GM12878 (cell line): ENCODE results near the gene SGCD. TPM values are rescaled to one million over a fixed set of nuclear protein-coding genes. Genes with fewer than 3 reads are reported as not detected.

Experiments used
- ATAC-seq: fragments of 200-7000 bp; cut with Tn5 transposase; 3 replicates; pipeline ENCODE4 v1.9.1; 2020; ENCODE audit warnings: mild to moderate bottlenecking, moderate library complexity
- BruUV-seq: library from RNA; stranded (reverse); fragments of 400-500 nt; replicated peaks from 2 replicates; lab custom pipeline; 2021; lab: Mats Ljungman, UMichigan
- CTCF ChIA-PET: fragments of 300-600 bp; sonication (Branson Sonifier 250); formaldehyde crosslinking; extraction: SDS; loops from one replicate; lab custom pipeline; 2021; ENCODE audit warnings: inconsistent platforms; lab: Yijun Ruan, JAX
- POLR2A ChIA-PET: fragments of 350-600 bp; formaldehyde crosslinking; extraction: SDS; loops from one replicate; lab custom pipeline; 2021; ENCODE audit warnings: inconsistent platforms; lab: Charles Lee
- RAD21 ChIA-PET: fragments of 300-600 bp; sonication (Branson Sonifier 250); formaldehyde crosslinking; loops from one replicate; lab custom pipeline; 2023; ENCODE audit warnings: antibody characterized with exemption; ENCODE audit not compliant: unreplicated experiment; lab: Charles Lee
- SMC1A ChIA-PET: fragments of 300-600 bp; sonication (Branson Sonifier 250); formaldehyde crosslinking; loops from one replicate; lab custom pipeline; 2023; ENCODE audit not compliant: unreplicated experiment, uncharacterized antibody; lab: Charles Lee
- DNase-seq: peaks from one replicate; pipeline ENCODE4 v3.0.0-alpha.2; 2011; ENCODE audit warnings: low read depth, low spot score
- FAIRE-seq: peaks from 3 replicates; lab custom pipeline; 2011; peaks lifted over from hg19 to GRCh38; lab: Jason Lieb, UNC
- H2AFZ ChIP-seq: 2 replicates; pipeline ENCODE4 v1.6.0; 2011; ENCODE audit warnings: low read depth, low read length, control low read depth; ENCODE audit not compliant: control insufficient read depth
- H3K27ac ChIP-seq: 2 replicates; pipeline ENCODE4 v1.5.1; 2011; ENCODE audit warnings: control low read depth; ENCODE audit not compliant: control insufficient read depth, insufficient read depth
- H3K27me3 ChIP-seq, 2 experiments: replicated peaks in 1 of 2; 2 replicates each; pipeline versions ENCODE4 v1.6.0 to v1.6.1; 2011; ENCODE audit warnings: low read length in 1 of 2; ENCODE audit not compliant: control insufficient read depth in 2 of 2, insufficient read depth in 2 of 2
- H3K36me3 ChIP-seq, 2 experiments: 2 replicates each; pipeline ENCODE4 v1.5.1; 2011; ENCODE audit warnings: low read length in 1 of 2; ENCODE audit not compliant: control insufficient read depth in 2 of 2, insufficient read depth in 2 of 2
- H3K4me1 ChIP-seq: 2 replicates; pipeline ENCODE4 v1.6.1; 2011; ENCODE audit warnings: mild to moderate bottlenecking, low read length, moderate library complexity, mixed read lengths; ENCODE audit not compliant: control insufficient read depth, insufficient read depth
- H3K4me2 ChIP-seq: 2 replicates; pipeline ENCODE4 v1.6.0; 2011; ENCODE audit warnings: control low read depth; ENCODE audit not compliant: control insufficient read depth, insufficient read depth
- H3K4me3 ChIP-seq: fragments of 200-600 bp; sonication (generic); 2 replicates; pipeline ENCODE4 v1.5.1; 2016
- H3K79me2 ChIP-seq: 2 replicates; pipeline ENCODE4 v1.6.0; 2011; ENCODE audit warnings: low read length; ENCODE audit not compliant: control insufficient read depth, insufficient read depth
- H3K9ac ChIP-seq: 2 replicates; pipeline ENCODE4 v1.8.0; 2011; ENCODE audit warnings: low read length, control low read depth, mixed read lengths; ENCODE audit not compliant: control insufficient read depth, insufficient read depth
- H3K9me3 ChIP-seq: replicated peaks from 3 replicates; pipeline ENCODE4 v1.5.1; 2011; ENCODE audit warnings: mild to moderate bottlenecking, low read length; ENCODE audit not compliant: control insufficient read depth, insufficient read depth
- H4K20me1 ChIP-seq: 2 replicates; pipeline ENCODE4 v1.6.0; 2011; ENCODE audit not compliant: control insufficient read depth, insufficient read depth
- ATF7 ChIP-seq: fragments of 450-650 bp; IDR thresholded peaks from 2 replicates; pipeline ENCODE4 v1.6.1; 2016; ENCODE audit warnings: low read depth, mild to moderate bottlenecking
- BCL11A ChIP-seq: IDR thresholded peaks from 2 replicates; pipeline ENCODE4 v1.6.1; 2011; ENCODE audit warnings: low read depth, low read length
- ETV6 ChIP-seq, 2 experiments: fragments of 450-650 bp in 1 of 2; IDR thresholded peaks in 1 of 2; conservative IDR thresholded peaks in 1 of 2; 2 replicates each; pipeline ENCODE4 v1.6.1; 2014; ENCODE audit warnings: antibody characterized with exemption in 1 of 2, borderline replicate concordance in 1 of 2, low read depth in 1 of 2, mild to moderate bottlenecking in 1 of 2, moderate library complexity in 1 of 2
- EZH2 ChIP-seq: IDR thresholded peaks from 2 replicates; pipeline ENCODE4 v1.6.1; 2012; ENCODE audit warnings: low read depth, mild to moderate bottlenecking, control low read depth, inconsistent platforms, low read length, borderline replicate concordance; ENCODE audit not compliant: control insufficient read depth
- JUNB ChIP-seq: IDR thresholded peaks from 2 replicates; pipeline ENCODE4 v1.6.1; 2016; ENCODE audit warnings: antibody characterized with exemption, mild to moderate bottlenecking
- MEF2B ChIP-seq: fragments of 450-650 bp; IDR thresholded peaks from 2 replicates; pipeline ENCODE4 v1.6.1; 2018; ENCODE audit warnings: mild to moderate bottlenecking, moderate library complexity; ENCODE audit not compliant: partially characterized antibody, poor library complexity, severe bottlenecking
- MYB ChIP-seq: fragments of 150-350 bp; IDR thresholded peaks from 2 replicates; pipeline ENCODE4 v1.6.1; 2014; ENCODE audit warnings: mild to moderate bottlenecking, low read depth, low read length, borderline replicate concordance
- NFYA ChIP-seq: IDR thresholded peaks from 2 replicates; pipeline ENCODE4 v1.6.1; 2011; ENCODE audit warnings: low read depth, mild to moderate bottlenecking, low read length, improper control_type of control experiment, borderline replicate concordance
- PML ChIP-seq: IDR thresholded peaks from 2 replicates; pipeline ENCODE4 v1.6.1; 2012; ENCODE audit warnings: low read length, inconsistent platforms
- SMAD1 ChIP-seq: fragments of 450-650 bp; IDR thresholded peaks from 2 replicates; pipeline ENCODE4 v1.6.1; 2018; ENCODE audit warnings: mild to moderate bottlenecking, low read depth; ENCODE audit not compliant: partially characterized antibody
- TAF1 ChIP-seq: IDR thresholded peaks from 2 replicates; pipeline ENCODE4 v1.6.1; 2011; ENCODE audit warnings: mild to moderate bottlenecking, low read depth, low read length, borderline replicate concordance
- ZBED1 ChIP-seq: IDR thresholded peaks from 2 replicates; pipeline ENCODE4 v1.6.1; 2016; ENCODE audit warnings: borderline replicate concordance
- WGBS: methylation state at CpG from one replicate; pipeline ENCODE4 v1.1.6; 2016; ENCODE audit warnings: low lambda C conversion rate; ENCODE audit not compliant: insufficient replicate concordance, insufficient coverage; ENCODE audit errors: missing lambda C conversion rate; 5-methylcytosine and 5-hydroxymethylcytosine counted together
- in situ Hi-C: fragments of 300-500 bp; cut with MboI; formaldehyde crosslinking; loops from 9 replicates; pipeline ENCODE4 v1.14.3; 2018; ENCODE audit warnings: mixed read lengths
- intact Hi-C: fragments of 100-400 bp; cut with micrococcal nuclease; formaldehyde crosslinking; loops from one replicate; pipeline ENCODE4 v1.14.2; 2022; ENCODE audit not compliant: unreplicated experiment
- polyA plus RNA-seq, 11 experiments: library from polyadenylated mRNA; depleted of rRNA in 4 of 11; unstranded in 6 of 11; stranded (reverse) in 5 of 11; fragments of >200 nt; fragmentation: Nextera tagmentation in 4 of 11; fragmentation: Illumina TruSeq in 1 of 11; extraction: Ambion mirVana in 4 of 11; extraction: Trizol in 1 of 11; gene quantifications; 1 replicate in 1 of 11; 2 replicates in 10 of 11; pipeline versions ENCODE4 v1.2.1 to v1.2.3, GENCODE V29; 2011 to 2016; ENCODE audit warnings: inconsistent platforms in 2 of 11, missing spikeins in 2 of 11, low read depth in 1 of 11
- total RNA-seq, 4 experiments: library from RNA; depleted of rRNA in 3 of 4; stranded (reverse); fragments of >200 nt in 3 of 4; fragmentation: Illumina TruSeq in 1 of 4; extraction: Trizol in 1 of 4; gene quantifications; 2 replicates each; pipeline versions ENCODE4 v1.2.1 to v1.2.3, GENCODE V29; 2013 to 2021
- TF ChIP-seq, protein P1 (sequence below): fragments of 450-650 bp; IDR thresholded peaks from 2 replicates; pipeline ENCODE4 v1.6.1; 2017; ENCODE audit warnings: borderline replicate concordance
- TF ChIP-seq, protein P2 (sequence below): fragments of 450-650 bp; conservative IDR thresholded peaks from 2 replicates; pipeline ENCODE4 v1.6.1; 2017; ENCODE audit warnings: mild to moderate bottlenecking, moderate library complexity
- TF ChIP-seq, protein P3 (sequence below): fragments of 150-350 bp; IDR thresholded peaks from 2 replicates; pipeline ENCODE4 v1.6.1; 2016; ENCODE audit warnings: low read depth, low read length

SGCD gene
- total and polyA plus RNA-seq, 10 of the 15 experiments (the other 5 are each of a cell fraction or from before 2014, with no cell fraction given) = 0.06 TPM; not detected in 9

DNA sequence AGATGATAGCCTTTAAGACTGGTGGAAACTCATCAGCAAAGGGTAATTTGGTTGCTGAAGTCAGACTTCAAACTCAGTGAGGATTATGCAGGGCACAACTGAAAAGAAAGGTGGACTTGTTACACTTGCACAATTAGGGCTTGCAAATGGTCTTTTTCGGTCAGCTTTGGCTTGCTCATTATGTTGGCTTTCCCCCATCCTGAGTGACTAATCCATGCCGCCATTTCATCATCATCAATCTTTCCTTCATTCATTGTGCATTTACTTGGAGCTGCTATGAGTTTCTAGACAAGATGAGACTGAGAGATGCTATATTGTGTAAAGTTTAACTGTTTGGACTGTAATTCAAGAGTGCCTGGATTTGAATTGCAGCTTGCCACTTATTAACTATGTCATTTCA is 388.3 kb downstream of the SGCD start (continued):
- TF ChIP-seq, protein P1, sequence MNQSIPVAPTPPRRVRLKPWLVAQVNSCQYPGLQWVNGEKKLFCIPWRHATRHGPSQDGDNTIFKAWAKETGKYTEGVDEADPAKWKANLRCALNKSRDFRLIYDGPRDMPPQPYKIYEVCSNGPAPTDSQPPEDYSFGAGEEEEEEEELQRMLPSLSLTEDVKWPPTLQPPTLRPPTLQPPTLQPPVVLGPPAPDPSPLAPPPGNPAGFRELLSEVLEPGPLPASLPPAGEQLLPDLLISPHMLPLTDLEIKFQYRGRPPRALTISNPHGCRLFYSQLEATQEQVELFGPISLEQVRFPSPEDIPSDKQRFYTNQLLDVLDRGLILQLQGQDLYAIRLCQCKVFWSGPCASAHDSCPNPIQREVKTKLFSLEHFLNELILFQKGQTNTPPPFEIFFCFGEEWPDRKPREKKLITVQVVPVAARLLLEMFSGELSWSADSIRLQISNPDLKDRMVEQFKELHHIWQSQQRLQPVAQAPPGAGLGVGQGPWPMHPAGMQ = no peak
- TF ChIP-seq TAF1 (no peak), ZBED1 (no peak), BCL11A (no peak), EZH2 (no peak), MEF2B (no peak), JUNB (no peak)
- TF ChIP-seq, all 136 proteins: peak for 0

DNA sequence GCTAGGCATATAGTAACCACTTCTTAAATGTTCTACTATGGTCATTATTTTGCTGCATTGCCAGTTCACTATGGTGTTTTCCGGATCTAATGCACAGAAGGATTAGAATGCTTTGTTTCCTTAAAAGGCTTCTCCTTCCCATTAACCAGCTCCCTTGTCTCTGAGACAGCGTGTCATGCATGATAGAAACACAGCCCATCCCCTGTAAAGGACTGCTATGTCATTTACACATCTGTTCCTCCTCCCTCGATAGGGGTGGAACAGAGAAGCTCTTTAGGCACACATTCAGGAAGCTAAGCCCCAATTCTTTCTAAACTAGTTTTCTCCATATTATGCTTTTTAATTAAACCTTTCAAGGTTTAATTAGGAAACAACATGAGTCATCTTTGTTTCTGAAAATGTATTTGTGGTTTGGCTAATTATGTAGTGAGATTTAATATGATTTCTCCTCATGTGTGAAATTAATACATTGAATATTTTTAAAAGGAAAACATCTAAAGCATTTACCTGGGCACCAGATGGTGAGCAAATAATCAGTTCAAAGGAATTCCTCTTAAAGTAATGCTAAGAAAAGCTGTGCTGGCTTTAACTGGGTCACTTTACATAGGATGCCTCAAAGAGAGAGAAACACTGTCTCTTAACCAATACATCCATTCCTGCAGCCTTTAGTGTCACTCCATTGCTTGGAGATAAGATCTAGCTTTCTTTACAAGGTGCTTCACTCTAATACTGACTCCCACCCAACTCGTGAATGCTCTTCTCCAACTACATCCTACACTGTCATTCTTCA is 389.8 kb downstream of the SGCD start:
- H3K4me1 ChIP-seq = no peaks in the 10 kb centered on the region
- intact Hi-C loops (no loop called here), in situ Hi-C loops (no loop called here)
- POLR2A ChIA-PET = interaction anchor here (0.5 kb wide), 1 partner anchor 171 kb away, joined by 3 read pairs; no protein-coding TSS in a partner anchor
- H3K27me3 ChIP-seq = no peaks in the 10 kb centered on the region; a peak in 1 of 4 replicates
- no peak for FAIRE-seq
- H3K9ac ChIP-seq = no peak overlapping the region
- no peak for ATAC-seq
- no peaks in the 10 kb centered on the region for H3K9me3 ChIP-seq
- H4K20me1 ChIP-seq = no peaks in the 10 kb centered on the region
- no peak overlapping the region for H3K4me2 ChIP-seq
- BruUV-seq = no TSS peak
- CTCF ChIA-PET = interaction anchor here (0.9 to 1.1 kb wide), 2 partner anchors 18 to 218 kb away, joined by 3 read pairs; no protein-coding TSS in a partner anchor
- SMC1A ChIA-PET = interaction anchor here (1.1 to 1.3 kb wide), 2 partner anchors 35 to 415 kb away, joined by 3 to 4 read pairs; no protein-coding TSS in a partner anchor
- 15% methylated on average over 4 of the region's 4 CpGs for WGBS
- H3K4me3 ChIP-seq = no peak overlapping the region
- RAD21 ChIA-PET = interaction anchor here (1.0 kb wide), 1 partner anchor 216 kb away, joined by 3 read pairs; no protein-coding TSS in a partner anchor
- no peak for DNase-seq
- no peaks in the 10 kb centered on the region for H3K36me3 ChIP-seq
- no peaks in the 10 kb centered on the region for H3K79me2 ChIP-seq
- no peak overlapping the region for H2AFZ ChIP-seq
- no peak overlapping the region for H3K27ac ChIP-seq
- TF ChIP-seq MYB (no peak), NFYA (no peak), ETV6 (conservative IDR thresholded peaks at IDR 0.05 in 1 of 2, IDR thresholded peaks at IDR 0.05 in 1 of 2; ENCODE audit: borderline replicate concordance in 1 of 2, low read depth in 1 of 2) (no peak), PML (no peak), ATF7 (no peak), SMAD1 (no peak)
- TF ChIP-seq, protein P2, sequence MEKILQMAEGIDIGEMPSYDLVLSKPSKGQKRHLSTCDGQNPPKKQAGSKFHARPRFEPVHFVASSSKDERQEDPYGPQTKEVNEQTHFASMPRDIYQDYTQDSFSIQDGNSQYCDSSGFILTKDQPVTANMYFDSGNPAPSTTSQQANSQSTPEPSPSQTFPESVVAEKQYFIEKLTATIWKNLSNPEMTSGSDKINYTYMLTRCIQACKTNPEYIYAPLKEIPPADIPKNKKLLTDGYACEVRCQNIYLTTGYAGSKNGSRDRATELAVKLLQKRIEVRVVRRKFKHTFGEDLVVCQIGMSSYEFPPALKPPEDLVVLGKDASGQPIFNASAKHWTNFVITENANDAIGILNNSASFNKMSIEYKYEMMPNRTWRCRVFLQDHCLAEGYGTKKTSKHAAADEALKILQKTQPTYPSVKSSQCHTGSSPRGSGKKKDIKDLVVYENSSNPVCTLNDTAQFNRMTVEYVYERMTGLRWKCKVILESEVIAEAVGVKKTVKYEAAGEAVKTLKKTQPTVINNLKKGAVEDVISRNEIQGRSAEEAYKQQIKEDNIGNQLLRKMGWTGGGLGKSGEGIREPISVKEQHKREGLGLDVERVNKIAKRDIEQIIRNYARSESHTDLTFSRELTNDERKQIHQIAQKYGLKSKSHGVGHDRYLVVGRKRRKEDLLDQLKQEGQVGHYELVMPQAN = no peak
- TF ChIP-seq, protein P3, sequence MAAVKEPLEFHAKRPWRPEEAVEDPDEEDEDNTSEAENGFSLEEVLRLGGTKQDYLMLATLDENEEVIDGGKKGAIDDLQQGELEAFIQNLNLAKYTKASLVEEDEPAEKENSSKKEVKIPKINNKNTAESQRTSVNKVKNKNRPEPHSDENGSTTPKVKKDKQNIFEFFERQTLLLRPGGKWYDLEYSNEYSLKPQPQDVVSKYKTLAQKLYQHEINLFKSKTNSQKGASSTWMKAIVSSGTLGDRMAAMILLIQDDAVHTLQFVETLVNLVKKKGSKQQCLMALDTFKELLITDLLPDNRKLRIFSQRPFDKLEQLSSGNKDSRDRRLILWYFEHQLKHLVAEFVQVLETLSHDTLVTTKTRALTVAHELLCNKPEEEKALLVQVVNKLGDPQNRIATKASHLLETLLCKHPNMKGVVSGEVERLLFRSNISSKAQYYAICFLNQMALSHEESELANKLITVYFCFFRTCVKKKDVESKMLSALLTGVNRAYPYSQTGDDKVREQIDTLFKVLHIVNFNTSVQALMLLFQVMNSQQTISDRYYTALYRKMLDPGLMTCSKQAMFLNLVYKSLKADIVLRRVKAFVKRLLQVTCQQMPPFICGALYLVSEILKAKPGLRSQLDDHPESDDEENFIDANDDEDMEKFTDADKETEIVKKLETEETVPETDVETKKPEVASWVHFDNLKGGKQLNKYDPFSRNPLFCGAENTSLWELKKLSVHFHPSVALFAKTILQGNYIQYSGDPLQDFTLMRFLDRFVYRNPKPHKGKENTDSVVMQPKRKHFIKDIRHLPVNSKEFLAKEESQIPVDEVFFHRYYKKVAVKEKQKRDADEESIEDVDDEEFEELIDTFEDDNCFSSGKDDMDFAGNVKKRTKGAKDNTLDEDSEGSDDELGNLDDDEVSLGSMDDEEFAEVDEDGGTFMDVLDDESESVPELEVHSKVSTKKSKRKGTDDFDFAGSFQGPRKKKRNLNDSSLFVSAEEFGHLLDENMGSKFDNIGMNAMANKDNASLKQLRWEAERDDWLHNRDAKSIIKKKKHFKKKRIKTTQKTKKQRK = no peak
